HG03280 (cell line): ENCODE measurements around the gene DAZAP1.
"Not testable (repeated sequence)": the region's sequence is repeated elsewhere in the genome, so short reads cannot be mapped to it uniquely, and the experiment has no call there.

Experiments
- ATAC-seq: cut with Tn5 transposase; IDR thresholded peaks from one replicate; pipeline ENCODE4 v1.9.1; 2021; ENCODE audit warnings: mild to moderate bottlenecking, moderate library complexity; ENCODE audit not compliant: unreplicated experiment

Gene DAZAP1

DNA sequence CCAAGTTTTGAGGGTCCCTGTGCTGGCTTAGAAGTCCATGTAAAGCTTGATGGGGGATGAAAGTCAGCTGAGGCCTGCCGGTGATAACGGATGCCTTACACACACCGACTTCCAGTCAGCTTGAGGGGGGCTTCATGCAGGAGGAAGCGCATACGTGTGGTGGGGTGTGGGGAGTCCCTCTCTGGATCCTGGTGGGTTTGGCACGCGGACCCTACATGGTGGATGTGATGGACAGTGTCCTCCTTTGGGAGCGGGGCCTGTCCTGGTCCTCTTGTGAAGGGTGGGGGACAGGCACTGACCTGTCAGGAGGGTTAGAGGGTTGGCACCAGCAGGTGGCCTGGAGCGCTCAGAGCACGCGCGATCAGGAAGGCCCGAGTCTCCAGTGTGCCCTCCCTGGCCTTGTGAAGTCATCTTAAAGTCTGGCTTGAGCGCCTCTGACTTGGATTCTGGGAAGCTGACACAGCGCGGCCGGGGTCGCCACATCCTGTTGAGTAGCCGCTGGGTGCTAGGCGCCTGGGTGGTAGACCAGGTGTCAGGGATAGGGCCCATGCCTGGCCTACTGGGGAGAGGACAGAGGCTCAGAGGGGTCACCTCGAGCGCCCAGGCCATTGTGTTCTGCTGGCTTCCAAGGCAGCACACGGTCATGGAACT is 2.9 kb downstream of the DAZAP1 start:
- no peak for ATAC-seq

DNA sequence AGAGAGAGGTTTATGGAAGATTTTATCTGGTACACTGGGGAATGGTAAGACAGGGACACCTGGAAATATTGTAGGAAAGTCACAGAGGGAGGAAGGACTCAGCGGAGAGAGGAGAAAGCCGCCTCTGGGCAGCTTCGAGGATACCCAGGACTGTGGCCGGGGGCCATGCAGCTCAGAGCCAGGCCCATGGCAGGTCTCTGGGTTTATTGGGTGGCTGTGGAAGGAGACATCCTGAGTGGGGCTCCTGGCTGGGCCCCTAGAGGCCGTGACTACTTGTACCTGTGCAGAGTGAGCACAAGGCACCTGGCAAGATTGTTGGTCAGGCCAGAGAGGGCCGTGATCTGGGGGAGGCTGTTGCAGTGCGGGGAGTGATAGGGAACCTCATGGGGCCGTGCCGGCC is 3.4 kb downstream of the DAZAP1 start:
- ATAC-seq: no peak

- no peak for ATAC-seq
Observed at GRCh38 chr19:1411255-1412191, 4.1 kb downstream of the DAZAP1 start.

GRCh38 chr19:1412323-1412923 is 5.0 kb downstream of the DAZAP1 start:
- no peak for ATAC-seq

- ATAC-seq: no peak
Observed at GRCh38 chr19:1412995-1413800, 5.8 kb downstream of the DAZAP1 start.

GRCh38 chr19:1416014-1416841 is 8.8 kb downstream of the DAZAP1 start:
- ATAC-seq: no peak

DNA sequence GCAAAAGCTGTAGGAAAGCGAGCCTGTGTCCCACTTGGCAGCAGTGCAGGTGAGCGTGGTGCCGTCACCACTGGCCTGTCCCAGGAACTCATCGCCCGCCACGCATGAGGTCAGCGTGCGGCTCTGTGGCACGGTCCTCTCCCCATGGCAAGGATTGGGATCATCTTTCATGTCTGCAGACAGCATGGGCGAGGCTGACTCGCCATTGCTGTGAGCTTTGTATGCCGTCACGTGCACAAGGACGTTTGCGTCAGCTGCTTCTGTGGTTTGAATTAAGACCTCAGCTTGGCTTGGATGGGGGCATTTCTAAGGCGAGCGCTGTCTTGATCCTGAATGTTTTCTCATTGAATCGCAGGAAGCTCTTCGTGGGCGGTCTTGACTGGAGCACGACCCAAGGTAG is 9.8 kb downstream of the DAZAP1 start:
- ATAC-seq: no peak

DNA sequence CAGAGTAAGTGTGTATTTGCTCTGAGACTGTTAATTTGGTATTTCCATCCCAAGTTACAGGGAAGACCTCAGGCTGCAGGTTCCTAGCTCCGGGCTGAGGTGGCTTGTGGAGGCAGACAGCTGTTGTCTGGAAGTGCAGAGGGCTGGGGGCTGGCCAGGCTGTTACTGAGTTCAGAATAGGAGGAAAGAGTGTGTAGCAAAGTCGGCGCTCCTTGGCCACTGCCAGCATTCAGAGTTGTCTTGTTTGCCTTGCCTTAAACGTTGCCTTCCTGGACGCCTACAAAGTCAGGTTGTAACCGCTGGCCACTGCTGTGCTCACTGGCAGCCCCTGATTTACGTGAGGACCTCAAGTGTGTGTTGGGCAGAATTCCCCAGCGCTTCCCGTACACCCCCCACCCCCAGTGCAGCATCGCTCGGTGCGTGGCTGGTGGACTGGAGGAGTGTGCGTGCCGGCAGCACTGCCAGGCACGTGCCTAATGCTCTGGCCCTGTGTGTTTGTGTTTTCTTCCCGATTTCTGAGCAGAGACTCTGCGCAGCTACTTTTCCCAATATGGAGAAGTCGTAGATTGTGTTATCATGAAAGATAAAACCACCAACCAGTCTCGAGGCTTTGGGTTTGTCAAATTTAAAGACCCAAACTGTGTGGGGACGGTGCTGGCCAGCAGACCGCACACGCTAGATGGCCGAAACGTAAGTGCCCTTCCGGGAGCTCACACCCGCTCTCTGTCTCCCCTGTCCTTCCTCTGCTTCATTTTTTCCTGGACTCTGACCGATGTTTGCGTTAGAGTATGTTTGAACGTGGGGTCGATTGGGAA is 10.5 kb downstream of the DAZAP1 start:
- ATAC-seq: no peak

GRCh38 chr19:1418496-1418775 is 11.1 kb downstream of the DAZAP1 start:
- no peak for ATAC-seq

DNA sequence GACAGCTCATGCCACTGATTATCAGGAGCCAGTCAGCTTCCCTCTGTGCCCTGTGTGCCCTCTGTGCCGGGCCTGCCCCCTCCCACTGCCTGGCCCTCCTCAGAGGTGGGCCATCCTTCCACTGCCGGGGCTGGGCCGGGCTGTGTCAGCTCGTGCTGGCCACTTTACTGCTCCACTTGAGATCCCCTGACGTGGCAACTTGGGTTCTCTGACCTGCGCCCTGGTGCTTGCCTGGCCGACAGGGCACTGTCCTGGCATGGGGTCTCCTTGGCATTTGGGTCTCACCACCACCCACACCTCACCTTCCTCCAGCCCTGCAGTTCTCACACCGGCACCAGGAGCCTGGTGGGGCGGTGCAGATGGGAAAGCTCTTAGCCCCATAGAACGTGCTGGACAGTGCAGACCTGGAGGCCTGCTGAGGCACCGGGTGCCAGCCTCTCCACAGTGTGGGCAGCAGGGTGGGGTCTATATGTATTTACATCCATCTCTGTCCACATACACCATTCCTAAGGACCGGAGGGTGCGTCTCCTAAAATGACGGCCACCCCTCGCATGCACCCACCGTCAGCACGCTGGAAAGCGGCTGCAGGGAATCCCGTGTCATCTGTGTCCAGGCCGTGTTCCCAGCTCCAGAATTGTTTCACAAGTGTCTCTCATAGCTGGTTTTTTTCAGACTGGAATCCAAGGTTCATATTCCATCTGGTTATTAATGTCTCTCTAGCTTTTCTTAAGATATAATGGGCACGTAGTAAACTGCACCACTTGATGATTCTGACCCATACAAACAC is 11.8 kb downstream of the DAZAP1 start:
- ATAC-seq: no peak

- not testable (repeated sequence) for ATAC-seq
Observed at GRCh38 chr19:1420085-1420484, 12.7 kb downstream of the DAZAP1 start.

DNA sequence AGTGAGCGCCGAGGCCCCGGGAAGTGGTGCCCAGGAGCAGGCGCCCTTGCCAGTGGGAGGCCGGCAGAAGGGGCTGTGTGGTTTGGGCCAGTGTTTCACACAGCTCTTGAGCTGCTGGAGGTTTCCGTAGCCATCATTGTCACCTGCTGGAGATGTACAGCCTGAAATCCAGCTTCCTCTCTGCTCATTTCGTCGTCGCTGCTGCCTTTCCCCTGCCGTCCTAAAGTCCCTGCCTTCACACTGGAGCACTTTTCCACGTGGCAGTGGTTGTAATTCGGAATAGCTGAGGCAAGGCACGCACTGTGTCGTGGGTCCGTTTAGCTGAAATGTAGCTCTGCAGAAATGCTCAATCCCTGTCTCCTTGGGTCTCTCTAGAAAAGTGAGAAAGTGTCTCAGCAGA is 13.2 kb downstream of the DAZAP1 start:
- no peak for ATAC-seq

DNA sequence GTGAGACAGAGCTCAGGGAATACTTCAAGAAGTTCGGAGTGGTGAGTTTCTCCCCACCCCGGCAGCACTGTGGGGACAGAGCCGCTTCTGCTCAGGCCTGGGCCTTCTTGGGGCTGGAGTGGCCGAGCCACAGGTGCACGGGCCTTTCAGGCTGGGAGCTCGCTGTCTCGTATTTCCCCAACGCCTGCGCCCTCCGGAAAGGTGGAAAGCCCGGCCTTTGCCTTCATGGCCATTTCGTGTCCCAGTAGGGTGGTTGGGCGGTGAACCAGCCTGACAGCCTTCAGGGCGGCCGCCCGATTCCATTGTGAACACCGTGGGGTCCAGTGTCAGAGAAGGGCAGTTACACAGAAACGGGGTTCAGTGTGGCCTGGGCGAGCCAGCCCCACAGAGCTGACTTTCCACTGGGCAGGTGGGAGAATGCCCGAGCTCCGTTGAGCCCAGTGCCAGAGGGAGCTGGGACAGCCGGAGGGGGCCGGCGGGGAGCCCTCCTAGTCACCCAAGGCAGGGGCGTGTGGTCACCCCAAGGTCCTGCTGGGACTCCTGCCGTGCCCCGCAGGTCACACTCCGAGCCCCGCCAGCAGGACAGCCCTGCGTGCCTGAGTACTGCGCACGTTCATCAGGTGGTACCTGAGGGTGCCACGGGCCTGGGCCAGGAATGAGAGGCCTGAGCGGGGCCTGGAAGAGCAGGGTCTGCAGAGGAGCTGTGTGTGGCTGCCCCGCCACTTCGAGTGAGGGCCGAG is 14.0 kb downstream of the DAZAP1 start:
- no peak for ATAC-seq

DNA sequence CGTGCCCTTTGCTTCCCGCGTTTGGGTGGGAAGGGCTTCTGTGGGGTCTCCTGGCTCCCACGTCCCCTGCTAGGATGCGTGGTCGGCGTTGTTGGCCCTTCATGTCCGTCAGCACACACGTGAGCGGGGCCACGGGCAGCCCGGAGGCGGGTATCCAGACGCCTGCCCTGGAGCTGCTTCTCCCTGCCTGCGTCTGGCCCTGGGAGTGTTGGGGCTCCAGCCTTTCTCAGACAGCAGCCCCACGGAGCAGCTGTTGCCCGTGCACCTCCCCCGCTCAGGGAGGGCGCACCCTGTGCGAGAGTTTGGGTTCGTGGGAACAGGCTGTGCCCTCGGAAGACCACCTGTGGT is 14.5 kb downstream of the DAZAP1 start:
- no peak for ATAC-seq

GRCh38 chr19:1422360-1422759 is 15.0 kb downstream of the DAZAP1 start:
- ATAC-seq: no peak

- no peak for ATAC-seq
Observed at GRCh38 chr19:1422943-1423342, 15.6 kb downstream of the DAZAP1 start.

DNA sequence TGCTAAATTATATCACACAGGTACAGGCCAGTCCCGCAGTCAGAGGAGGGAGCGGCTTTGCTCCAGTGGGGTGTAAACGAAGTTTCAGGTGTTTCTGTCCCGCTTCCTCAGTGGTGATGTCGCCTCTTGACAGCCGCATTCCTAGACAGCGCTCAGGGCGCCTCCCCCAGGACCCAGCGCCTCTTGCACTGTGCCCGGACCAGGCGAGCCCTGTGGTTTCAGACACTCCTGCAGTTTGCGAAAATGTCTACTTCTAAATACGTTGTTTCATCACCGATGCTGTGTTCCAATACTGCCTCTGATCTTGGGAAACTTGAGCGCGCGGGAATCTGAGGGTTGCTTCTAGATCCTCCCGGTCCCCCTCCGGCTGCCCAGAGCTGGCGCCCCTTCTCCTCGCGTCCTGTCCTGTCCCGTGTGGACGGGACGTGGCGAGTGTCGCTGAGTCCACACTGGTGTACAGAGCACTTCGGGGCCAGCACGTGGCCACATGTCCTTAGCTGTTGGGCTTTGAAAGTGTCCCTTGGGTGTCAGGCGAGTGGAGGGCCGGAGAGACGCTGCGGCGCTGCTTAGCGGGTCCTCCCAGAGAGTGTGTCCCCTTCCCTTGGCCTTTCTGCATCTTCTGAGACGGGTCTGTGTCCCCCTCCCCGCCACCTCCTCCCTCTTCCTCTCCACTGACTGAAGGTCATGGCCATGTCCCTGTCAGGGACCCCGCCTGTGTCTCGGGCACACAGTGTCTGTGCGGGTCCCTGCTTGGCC is 16.2 kb downstream of the DAZAP1 start:
- no peak for ATAC-seq
